Gastrocnemius medialis (tissue), 4 donors: ENCODE results near the gene SMO.

Experiments used
- CTCF ChIP-seq, 5 experiments: fragments of 450-650 bp in 3 of 5; fragments of 200-600 bp in 2 of 5; sonication (generic) in 2 of 5; IDR thresholded peaks in 4 of 5; conservative IDR thresholded peaks in 1 of 5; 1 replicate in 4 of 5; 2 replicates in 1 of 5; pipeline ENCODE4 v1.5.1; 2016 to 2019; ENCODE audit warnings: antibody characterized with exemption in 5 of 5, mild to moderate bottlenecking in 3 of 5, moderate library complexity in 3 of 5
- POLR2A ChIP-seq, 2 donors: fragments of 450-650 bp; IDR thresholded peaks; one replicate each; pipeline ENCODE4 v1.6.1; 2017; ENCODE audit warnings: antibody characterized with exemption in 2 of 2, mild to moderate bottlenecking in 2 of 2, moderate library complexity in 2 of 2

GRCh38 chr7:129176916-129177710 is 11.3 kb upstream of the SMO start:
- no peak for TF ChIP-seq CTCF (IDR thresholded peaks at IDR 0.05 in 4 of 5, conservative IDR thresholded peaks at IDR 0.05 in 1 of 5)
- no peak for TF ChIP-seq POLR2A (IDR thresholded peaks at IDR 0.05)
